ENCODE results near the gene OAS3. TPM values are rescaled to one million over a fixed set of nuclear protein-coding genes. Genes with fewer than 3 reads are reported as not detected.

Gene OAS3
- total RNA-seq, 1 experiment from 2014 or later, result 29.5 TPM

- Histone ChIP-seq H3K27ac (ENCODE audit: low read depth, low read length) (no peak overlapping the region), H3K4me3 (replicated peaks in 1 of 2; ENCODE audit: low read depth in 1 of 2, low read length in 2 of 2) (no peak overlapping the region), H3K4me2 (ENCODE audit: low read length) (no peak overlapping the region), H3K9ac (ENCODE audit: low read length) (no peak overlapping the region), H3K4me1 (ENCODE audit: control insufficient read depth in 1 of 2, insufficient read depth in 2 of 2, low read length in 2 of 2) (no peaks in the 10 kb centered on the region), H2AFZ (ENCODE audit: low read depth, low read length, poor library complexity, severe bottlenecking) (no peak overlapping the region), H4K20me1 (ENCODE audit: insufficient read depth) (no peaks in the 10 kb centered on the region), H3K27me3 (ENCODE audit: insufficient read depth, low read length) (peaks cover 44% of the 10 kb centered on the region), H3K9me3 (ENCODE audit: control insufficient read depth in 1 of 2, insufficient read depth in 1 of 2, low read depth in 1 of 2, low read length in 2 of 2) (no peaks in the 10 kb centered on the region), H3K36me3 (ENCODE audit: control insufficient read depth in 1 of 2, insufficient read depth in 2 of 2, low read length in 2 of 2) (no peaks in the 10 kb centered on the region), H3K9me2 (ENCODE audit: insufficient read depth) (no peaks in the 10 kb centered on the region), H3K79me2 (ENCODE audit: insufficient read depth, low read length) (no peaks in the 10 kb centered on the region)
- TF ChIP-seq EZH2 (IDR thresholded peaks at IDR 0.05) (no peak), EGR1 (IDR thresholded peaks at IDR 0.05; ENCODE audit: low read depth) (no peak), ZNF274 (IDR thresholded peaks at IDR 0.05; ENCODE audit: low read depth, low read length) (no peak), MAX (IDR thresholded peaks at IDR 0.05) (no peak), EZH2phosphoT487 (IDR thresholded peaks at IDR 0.05; ENCODE audit: borderline replicate concordance) (no peak), CEBPB (IDR thresholded peaks at IDR 0.05; ENCODE audit: low read depth) (no peak), ATF3 (IDR thresholded peaks at IDR 0.05) (no peak), POLR2AphosphoS5 (IDR thresholded peaks at IDR 0.05; ENCODE audit: low read depth, low read length) (no peak), FOSL1 (IDR thresholded peaks at IDR 0.05; ENCODE audit: low read depth) (no peak), REST (IDR thresholded peaks at IDR 0.05; ENCODE audit: low read depth) (no peak), ELF1 (IDR thresholded peaks at IDR 0.05; ENCODE audit: borderline replicate concordance, low read depth) (no peak), YY1 (IDR thresholded peaks at IDR 0.05; ENCODE audit: extremely low read depth, insufficient replicate concordance, low read depth, low read length) (no peak), ZFX (IDR thresholded peaks at IDR 0.05) (no peak), ZBTB33 (IDR thresholded peaks at IDR 0.05; ENCODE audit: extremely low read depth, insufficient replicate concordance, low read length) (no peak), CBX3 (IDR thresholded peaks at IDR 0.05; ENCODE audit: low read depth) (no peak)
- RAD21 ChIA-PET (ENCODE audit: low non-redundant PET in 1 of 2, low total read pairs in 2 of 2, uncharacterized antibody in 2 of 2, unreplicated experiment in 2 of 2), result no interaction called here
- no TSS peak for BruUV-seq (replicated peaks)
- no peak for ATAC-seq
- DNase-seq (ENCODE audit: low read depth, low spot score), result no peak
- CTCF ChIA-PET, result no interaction called here
- POLR2A ChIA-PET, result no interaction called here
- intact Hi-C loops (cut with micrococcal nuclease), result no loop called here
Measured at GRCh38 chr12:112891093-112892024, 46.9 kb upstream of the OAS3 start.
